OCI-LY7 (cell line): ENCODE measurements around the gene MMP24OS. TPM values are rescaled to one million over a fixed set of nuclear protein-coding genes. Genes with fewer than 3 reads are reported as not detected.
A peak's percentile ranks its signal among the peaks of the same experiment; 100 is the strongest.

Experiments
- BruUV-seq: library from RNA; stranded (reverse); fragments of 400-500 nt; replicated peaks from 2 replicates; lab custom pipeline; 2021; lab: Mats Ljungman, UMichigan
- CTCF ChIA-PET: fragments of 300-600 bp; sonication (Branson Sonifier 250); formaldehyde crosslinking; loops from one replicate; lab custom pipeline; 2022; ENCODE audit warnings: antibody characterized with exemption; ENCODE audit not compliant: unreplicated experiment; lab: Charles Lee
- POLR2A ChIA-PET: fragments of 300-600 bp; sonication (Branson Sonifier 250); formaldehyde crosslinking; loops from one replicate; lab custom pipeline; 2022; ENCODE audit warnings: antibody characterized with exemption; lab: Charles Lee
- DNase-seq: peaks from one replicate; pipeline ENCODE4 v3.0.0-alpha.2; 2015; ENCODE audit warnings: low spot score
- H2AFZ ChIP-seq: fragments of 200-600 bp; sonication (generic), shearing (Covaris generic); 2 replicates; pipeline ENCODE4 v1.6.1; 2014; ENCODE audit warnings: mild to moderate bottlenecking, antibody characterized with exemption, low read length, moderate library complexity
- H3K27ac ChIP-seq: fragments of 200-600 bp; sonication (generic); 2 replicates; pipeline ENCODE4 v1.5.1; 2014; ENCODE audit warnings: mixed run types, low read depth, mild to moderate bottlenecking, moderate library complexity, low read length, inconsistent platforms; ENCODE audit not compliant: poor library complexity, severe bottlenecking
- H3K36me3 ChIP-seq: fragments of 200-600 bp; sonication (generic); 2 replicates; pipeline ENCODE4 v1.6.1; 2014; ENCODE audit warnings: mild to moderate bottlenecking, antibody characterized with exemption, low read length, moderate library complexity, mixed read lengths; ENCODE audit not compliant: insufficient read depth
- H3K4me1 ChIP-seq: fragments of 200-600 bp; sonication (generic); 2 replicates; pipeline ENCODE4 v1.5.1; 2014; ENCODE audit warnings: mild to moderate bottlenecking, low read length; ENCODE audit not compliant: insufficient read depth, poor library complexity, severe bottlenecking
- H3K4me2 ChIP-seq: fragments of 200-600 bp; sonication (generic); 2 replicates; pipeline ENCODE4 v1.6.1; 2014; ENCODE audit warnings: mild to moderate bottlenecking, low read length
- H3K4me3 ChIP-seq: fragments of 200-600 bp; sonication (generic); 2 replicates; pipeline ENCODE4 v1.5.1; 2014; ENCODE audit warnings: mild to moderate bottlenecking, low read depth, low read length; ENCODE audit not compliant: poor library complexity, severe bottlenecking
- H3K79me2 ChIP-seq: fragments of 200-600 bp; sonication (generic); 2 replicates; pipeline ENCODE4 v1.6.1; 2016; ENCODE audit warnings: low read depth, mild to moderate bottlenecking, low read length, moderate library complexity, mixed read lengths; ENCODE audit not compliant: insufficient read depth
- H3K9me2 ChIP-seq: fragments of 200-600 bp; sonication (generic); 2 replicates; pipeline ENCODE4 v1.6.1; 2016; ENCODE audit warnings: mild to moderate bottlenecking, low read length, mixed read lengths; ENCODE audit not compliant: insufficient read depth
- H3K9me3 ChIP-seq: fragments of 200-600 bp; sonication (generic); 2 replicates; pipeline ENCODE4 v1.6.1; 2014; ENCODE audit warnings: mild to moderate bottlenecking, mixed run types, low read length, mixed read lengths
- H4K20me1 ChIP-seq: fragments of 200-600 bp; sonication (generic); 2 replicates; pipeline ENCODE4 v1.6.1; 2014; ENCODE audit warnings: mild to moderate bottlenecking, antibody characterized with exemption, low read length, moderate library complexity, mixed read lengths; ENCODE audit not compliant: insufficient read depth
- CTCF ChIP-seq: fragments of 200-600 bp; sonication (generic); conservative IDR thresholded peaks from 2 replicates; pipeline ENCODE4 v1.5.1; 2014; ENCODE audit warnings: mild to moderate bottlenecking, antibody characterized with exemption, low read length, moderate library complexity, mixed read lengths
- EZH2phosphoT487 ChIP-seq: fragments of 200-600 bp; sonication (generic); IDR thresholded peaks from 2 replicates; pipeline ENCODE4 v1.6.1; 2018; ENCODE audit warnings: low read depth, borderline replicate concordance, mild to moderate bottlenecking, mixed run types, antibody characterized with exemption, low read length, moderate library complexity, mixed read lengths
- intact Hi-C: fragments of 100-400 bp; cut with micrococcal nuclease; formaldehyde crosslinking; loops from one replicate; pipeline ENCODE4 v1.10.0; 2022; ENCODE audit not compliant: unreplicated experiment
- total RNA-seq, 2 experiments: library from RNA; depleted of rRNA in 1 of 2; stranded (reverse); fragments of >200 nt in 1 of 2; shearing (Covaris generic) in 1 of 2; gene quantifications; 2 replicates each; pipeline ENCODE4 v1.2.3, GENCODE V29; 2014 to 2022

The MMP24OS gene
- total RNA-seq, 2 experiments from 2014 or later = 14.8 to 44.6 TPM

- peaks cover 30% of the 10 kb centered on the region for H3K36me3 ChIP-seq
- H3K4me2 ChIP-seq = peak overlapping the region; percentile 92
- intact Hi-C loops = no loop called here
- H3K4me1 ChIP-seq = peaks cover 13% of the 10 kb centered on the region
- no peaks in the 10 kb centered on the region for H3K9me2 ChIP-seq
- H3K27ac ChIP-seq = no peak overlapping the region
- H2AFZ ChIP-seq = peak overlapping the region; percentile 100
- peak overlapping the region; percentile 99 for H3K4me3 ChIP-seq
- no peaks in the 10 kb centered on the region for H3K9me3 ChIP-seq
- ChIA-PET POLR2A (interaction anchor here (0.7 kb wide), 2 partner anchors 206 to 728 kb away, joined by 3 to 4 read pairs; no protein-coding TSS in a partner anchor), CTCF (interaction anchor here (0.6 to 1.3 kb wide), 2 partner anchors 14 to 668 kb away, joined by 3 to 4 read pairs; no protein-coding TSS in a partner anchor)
- H3K79me2 ChIP-seq = peaks cover 29% of the 10 kb centered on the region
- H4K20me1 ChIP-seq = no peaks in the 10 kb centered on the region
- TF ChIP-seq EZH2phosphoT487 (no peak), CTCF (no peak)
- BruUV-seq = no TSS peak
- DNase-seq = no peak
Observed at GRCh38 chr20:35284992-35285805, 7.3 kb upstream of the MMP24OS start.

- TF ChIP-seq CTCF = no peak
- TF ChIP-seq EZH2phosphoT487 = no peak
- H3K4me1 ChIP-seq = peaks cover 13% of the 10 kb centered on the region
- no peaks in the 10 kb centered on the region for H3K9me3 ChIP-seq
- no peaks in the 10 kb centered on the region for H4K20me1 ChIP-seq
- intact Hi-C loops = no loop called here
- peak; percentile 90 for DNase-seq
- H3K79me2 ChIP-seq = peaks cover 29% of the 10 kb centered on the region
- peaks cover 38% of the 10 kb centered on the region for H3K36me3 ChIP-seq
- H3K9me2 ChIP-seq = no peaks in the 10 kb centered on the region
- peak within 1 kb of the TSS; percentile 92 for H3K4me2 ChIP-seq
- peak within 1 kb of the TSS; percentile 100 for H2AFZ ChIP-seq
- BruUV-seq = no TSS peak
- H3K27ac ChIP-seq = peak within 1 kb of the TSS; percentile 33
- POLR2A ChIA-PET = interaction anchor here (0.5 to 1.1 kb wide), 8 partner anchors 26 to 728 kb away, joined by 3 to 4 read pairs (median 3); no protein-coding TSS in a partner anchor
- H3K4me3 ChIP-seq = peak within 1 kb of the TSS; percentile 99
- CTCF ChIA-PET = interaction anchor here (0.6 to 1.3 kb wide), 3 partner anchors 13 to 669 kb away, joined by 3 to 4 read pairs (median 3); no protein-coding TSS in a partner anchor
Observed at GRCh38 chr20:35284267-35284991, 6.5 kb upstream of the MMP24OS start, which contains the start of gene EIF6. EIF6 (minus strand) TSS chr20:35284772; CDS start chr20:35284487, 285 bp downstream.
